ENCODE measurements around the gene CGB5.
"Not testable (repeated sequence)": the region's sequence is repeated elsewhere in the genome, so short reads cannot be mapped to it uniquely, and the experiment has no call there.

CGB5 gene

DNA sequence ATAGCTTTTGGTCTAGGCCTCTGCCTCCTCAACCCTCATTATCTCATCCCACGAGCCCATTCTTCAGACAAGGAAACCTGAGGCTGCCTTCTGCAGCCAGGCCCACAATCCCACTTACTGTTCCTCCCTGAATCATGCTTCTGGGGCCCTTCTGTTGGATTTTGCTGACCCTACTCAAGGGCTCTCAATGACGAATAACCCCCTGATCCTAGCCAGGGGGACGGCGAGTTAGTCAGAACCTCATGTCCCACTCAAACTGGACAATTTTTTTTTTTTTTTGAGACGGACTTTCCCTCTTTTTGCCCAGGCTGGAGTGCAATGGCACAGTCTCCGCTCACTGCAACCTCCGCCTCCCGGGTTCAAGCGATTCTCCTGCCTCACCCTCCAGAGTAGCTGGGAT lies 21.5 kb upstream of the CGB5 start:
- DNase-seq, result no peak

GRCh38 chr19:49024233-49024632 lies 19.4 kb upstream of the CGB5 start, which contains the start of gene CGB3:
CGB3 (minus strand) TSS chr19:49024333; CDS start chr19:49023971, 362 bp downstream.
- not testable (repeated sequence) for DNase-seq

DNA sequence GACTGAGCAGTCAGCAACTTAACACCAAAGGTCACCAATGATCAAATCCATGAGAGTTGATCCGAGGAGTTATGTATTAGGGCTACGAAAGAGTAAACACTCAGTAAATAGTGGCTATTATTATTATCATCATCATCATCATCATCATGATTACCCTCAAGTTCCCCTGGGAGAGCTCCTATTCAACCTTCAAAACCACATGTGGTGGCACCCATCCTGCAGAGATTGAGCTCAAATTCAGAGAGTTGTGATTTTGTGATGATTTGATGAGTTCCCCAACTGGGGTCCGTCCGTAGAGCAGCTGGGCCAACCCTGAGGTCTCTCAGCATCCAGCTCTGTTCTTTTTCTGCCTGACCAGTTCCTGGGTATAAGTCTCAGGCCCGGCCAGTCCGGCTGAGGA lies 18.6 kb upstream of the CGB5 start:
- DNase-seq, result not testable (repeated sequence)

DNA sequence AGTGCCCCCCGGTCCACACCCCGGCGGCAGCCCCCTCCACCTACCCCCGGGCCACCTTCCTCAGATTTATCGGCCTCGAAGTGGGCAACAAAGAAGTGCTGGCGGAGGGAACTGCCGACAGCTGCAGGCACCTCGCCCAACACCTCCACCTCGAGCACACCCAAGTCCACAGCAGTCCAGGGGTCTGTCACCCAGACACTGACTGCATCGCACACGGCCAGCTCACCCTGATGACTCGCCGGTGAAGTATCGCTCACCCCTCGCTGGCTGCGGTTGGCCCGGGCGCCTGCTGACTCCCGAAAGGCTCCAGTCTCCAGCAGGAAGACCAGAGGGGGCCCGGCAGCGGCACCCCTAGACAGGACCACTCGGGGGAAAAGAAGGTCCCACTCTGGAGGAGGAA lies 18.0 kb upstream of the CGB5 start:
- not testable (repeated sequence) for DNase-seq

DNA sequence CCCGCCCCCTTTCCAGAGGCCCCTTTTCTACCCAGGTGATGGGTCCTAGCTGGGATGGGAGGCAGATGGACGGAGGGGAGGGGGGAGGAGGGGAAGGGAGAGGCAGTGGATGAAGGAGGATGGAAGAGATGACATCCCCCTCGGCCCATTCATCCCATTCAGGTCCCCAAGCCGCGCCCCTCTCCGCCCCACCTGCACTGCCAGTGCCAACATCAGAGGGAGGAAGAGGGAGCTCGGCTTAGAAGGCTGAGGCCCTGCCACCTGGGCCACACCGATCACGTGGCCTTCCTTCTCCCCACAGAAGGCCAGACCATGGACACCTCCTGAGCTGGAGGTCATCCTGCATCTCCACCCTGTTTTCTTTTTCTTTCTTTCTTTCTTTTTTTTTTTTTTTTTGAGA lies 15.0 kb upstream of the CGB5 start:
- DNase-seq, result not testable (repeated sequence)

GRCh38 chr19:49029749-49030148 lies 13.9 kb upstream of the CGB5 start:
- DNase-seq, result not testable (repeated sequence)

DNA sequence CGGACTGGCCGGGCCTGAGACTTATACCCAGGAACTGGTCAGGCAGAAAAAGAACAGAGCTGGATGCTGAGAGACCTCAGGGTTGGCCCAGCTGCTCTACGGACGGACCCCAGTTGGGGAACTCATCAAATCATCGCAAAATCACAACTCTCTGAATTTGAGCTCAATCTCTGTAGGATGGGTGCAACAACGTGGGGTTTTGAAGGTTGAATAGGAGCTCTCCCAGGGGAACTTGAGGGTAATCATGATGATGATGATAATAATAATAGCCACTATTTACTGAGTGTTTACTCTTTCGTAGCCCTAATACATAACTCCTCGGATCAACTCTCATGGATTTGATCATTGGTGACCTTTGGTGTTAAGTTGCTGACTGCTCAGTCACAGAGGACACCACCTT lies 13.3 kb upstream of the CGB5 start:
- DNase-seq, result not testable (repeated sequence)

- not testable (repeated sequence) for DNase-seq
Measured at GRCh38 chr19:49031642-49032301, 11.9 kb upstream of the CGB5 start, which contains the start of gene CGB2. CGB2 (plus strand) TSS chr19:49031890; CDS start chr19:49032096, 206 bp downstream.

GRCh38 chr19:49036815-49037214 lies 6.8 kb upstream of the CGB5 start, which contains the start of gene CGB1:
CGB1 (minus strand) TSS chr19:49036895; CDS start chr19:49036711, 184 bp downstream.
- DNase-seq, result not testable (repeated sequence)

GRCh38 chr19:49038111-49038510 lies 5.5 kb upstream of the CGB5 start:
- DNase-seq, result not testable (repeated sequence)

DNA sequence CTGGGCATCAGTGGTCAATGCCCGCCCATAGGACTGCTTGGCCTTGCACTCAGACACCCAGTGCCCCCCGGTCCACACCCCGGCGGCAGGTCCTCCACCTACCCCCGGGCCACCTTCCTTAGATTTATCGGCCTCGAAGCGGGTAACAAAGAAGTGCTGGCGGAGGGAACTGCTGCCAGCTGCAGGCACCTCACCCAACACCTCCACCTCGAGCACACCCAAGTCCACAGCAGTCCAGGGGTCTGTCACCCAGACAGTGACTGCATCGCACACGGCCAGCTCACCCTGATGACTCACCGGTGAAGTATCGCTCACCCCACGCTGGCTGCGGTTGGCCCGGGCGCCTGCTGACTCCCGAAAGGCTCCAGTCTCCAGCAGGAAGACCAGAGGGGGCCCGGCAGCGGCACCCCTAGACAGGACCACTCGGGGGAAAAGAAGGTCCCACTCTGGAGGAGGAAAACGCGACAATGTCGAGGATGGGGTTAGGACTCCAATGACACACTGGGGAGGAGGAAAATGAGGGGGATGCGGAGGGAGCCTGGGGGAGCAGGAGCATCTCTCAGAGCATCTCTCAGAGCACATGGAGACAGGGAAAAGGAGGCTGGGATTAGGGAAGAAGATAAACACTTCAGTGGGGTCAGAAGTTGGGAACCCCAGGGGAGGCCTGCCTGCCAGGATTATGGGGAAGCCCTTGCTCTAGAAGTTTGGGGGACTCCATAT lies 4.9 kb upstream of the CGB5 start:
- not testable (repeated sequence) for DNase-seq

- not testable (repeated sequence) for DNase-seq
Measured at GRCh38 chr19:49039736-49040135, 3.9 kb upstream of the CGB5 start.

DNA sequence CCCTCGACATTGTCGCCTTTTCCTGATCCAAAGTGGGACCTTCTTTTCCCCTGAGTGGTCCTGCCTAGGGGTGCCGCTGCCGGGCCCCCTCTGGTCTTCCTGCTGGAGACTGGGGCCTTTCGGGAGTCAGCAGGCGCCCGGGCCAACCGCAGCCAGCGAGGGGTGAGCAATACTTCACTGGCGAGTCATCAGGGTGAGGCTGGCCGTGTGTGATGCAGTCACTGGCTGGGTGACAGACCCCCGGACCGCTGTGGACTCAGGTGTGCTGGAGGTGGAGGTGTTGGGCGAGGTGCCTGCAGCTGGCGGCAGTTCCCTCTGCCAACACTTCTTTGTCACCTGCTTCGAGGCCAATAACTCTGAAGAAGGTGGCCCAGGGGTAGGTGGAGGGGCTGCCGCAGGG lies 1.5 kb upstream of the CGB5 start:
- DNase-seq, result no peak

- DNase-seq, result not testable (repeated sequence)
Measured at GRCh38 chr19:49042666-49043065, 982 bp upstream of the CGB5 start.

GRCh38 chr19:49049011-49049410 lies 5.4 kb downstream of the CGB5 start, which contains the start of gene CGB8:
CGB8 (minus strand) TSS chr19:49049111; CDS start chr19:49048739, 372 bp downstream.
- DNase-seq, result not testable (repeated sequence)

DNA sequence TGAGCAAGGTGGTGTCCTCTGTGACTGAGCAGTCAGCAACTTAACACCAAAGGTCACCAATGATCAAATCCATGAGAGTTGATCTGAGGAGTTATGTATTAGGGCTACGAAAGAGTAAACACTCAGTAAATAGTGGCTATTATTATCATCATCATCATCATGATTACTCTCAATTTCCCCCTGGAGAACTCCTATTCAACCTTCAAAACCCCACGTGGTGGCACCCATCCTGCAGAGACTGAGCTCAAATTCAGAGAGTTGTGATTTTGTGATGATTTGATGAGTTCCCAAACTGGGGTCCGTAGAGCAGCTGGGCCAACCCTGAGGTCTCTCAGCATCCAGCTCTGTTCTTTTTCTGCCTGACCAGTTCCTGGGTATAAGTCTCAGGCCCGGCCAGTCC lies 6.2 kb downstream of the CGB5 start:
- DNase-seq, result not testable (repeated sequence)

DNA sequence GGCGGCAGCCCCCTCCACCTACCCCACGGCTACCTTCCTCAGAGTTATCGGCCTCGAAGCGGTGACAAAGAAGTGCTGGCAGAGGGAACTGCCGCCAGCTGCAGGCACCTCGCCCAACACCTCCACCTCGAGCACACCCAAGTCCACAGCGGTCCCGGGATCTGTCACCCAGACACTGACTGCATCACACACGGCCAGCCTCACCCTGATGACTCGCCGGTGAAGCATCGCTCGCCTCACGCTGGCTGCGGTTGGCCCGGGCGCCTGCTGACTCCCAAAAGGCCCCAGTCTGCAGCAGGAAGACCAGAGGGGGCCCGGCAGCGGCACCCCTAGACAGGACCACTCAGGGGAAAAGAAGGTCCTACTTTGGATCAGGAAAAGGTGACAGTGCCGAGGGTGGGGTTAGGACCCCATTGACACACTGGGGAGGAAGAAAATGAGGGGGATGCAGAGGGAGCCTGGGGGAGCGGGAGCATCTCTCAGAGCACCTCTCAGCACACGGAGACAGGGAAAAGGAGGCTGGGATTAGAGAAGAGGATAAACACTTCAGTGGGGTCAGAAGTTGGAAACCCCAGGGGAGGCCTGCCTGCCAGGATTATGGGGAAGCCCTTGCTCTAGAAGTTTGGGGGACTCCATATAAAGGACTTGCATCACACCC lies 6.9 kb downstream of the CGB5 start:
- not testable (repeated sequence) for DNase-seq

DNA sequence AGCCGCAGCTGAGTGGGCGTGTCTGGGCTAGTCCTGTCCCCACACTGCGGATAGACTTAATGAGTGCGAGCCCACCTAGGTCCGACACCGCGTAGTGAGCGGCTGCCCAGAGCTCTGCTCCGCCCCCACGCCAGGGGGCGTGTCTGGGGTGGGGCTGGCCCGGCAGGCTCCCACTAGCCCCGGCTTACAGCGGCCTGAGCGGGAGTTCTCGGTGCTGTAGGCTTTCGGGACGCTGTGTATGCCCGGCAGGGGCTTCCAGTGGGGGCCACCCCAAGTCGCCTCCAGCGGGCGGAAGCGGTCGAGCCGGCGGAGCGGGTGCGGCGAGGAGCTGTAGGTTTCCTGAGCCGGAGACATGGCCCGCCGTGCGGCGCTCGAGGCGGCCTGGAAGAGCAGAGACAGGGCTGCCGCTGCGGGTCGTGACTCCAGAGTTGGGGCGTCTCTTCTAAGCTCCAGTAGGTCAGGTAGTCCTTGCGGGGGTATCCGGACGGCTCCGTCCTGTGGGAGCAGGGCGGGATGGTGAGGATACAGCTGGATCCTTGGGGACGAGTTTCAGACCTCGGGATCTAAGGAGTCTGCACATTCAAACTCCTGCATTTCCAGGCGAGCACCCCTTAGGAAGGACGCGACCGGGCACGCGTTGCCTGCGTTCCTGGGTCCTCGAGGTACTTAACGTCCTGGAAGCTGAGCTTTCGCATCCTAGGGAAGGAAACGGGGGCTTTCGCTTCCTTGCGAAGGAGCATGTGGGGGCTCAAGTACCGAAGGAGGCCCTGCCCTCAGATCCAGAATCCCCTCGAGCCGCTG lies 12.7 kb downstream of the CGB5 start:
- DNase-seq, result peak in 2 of 3 experiments; percentile 49 to 64

DNA sequence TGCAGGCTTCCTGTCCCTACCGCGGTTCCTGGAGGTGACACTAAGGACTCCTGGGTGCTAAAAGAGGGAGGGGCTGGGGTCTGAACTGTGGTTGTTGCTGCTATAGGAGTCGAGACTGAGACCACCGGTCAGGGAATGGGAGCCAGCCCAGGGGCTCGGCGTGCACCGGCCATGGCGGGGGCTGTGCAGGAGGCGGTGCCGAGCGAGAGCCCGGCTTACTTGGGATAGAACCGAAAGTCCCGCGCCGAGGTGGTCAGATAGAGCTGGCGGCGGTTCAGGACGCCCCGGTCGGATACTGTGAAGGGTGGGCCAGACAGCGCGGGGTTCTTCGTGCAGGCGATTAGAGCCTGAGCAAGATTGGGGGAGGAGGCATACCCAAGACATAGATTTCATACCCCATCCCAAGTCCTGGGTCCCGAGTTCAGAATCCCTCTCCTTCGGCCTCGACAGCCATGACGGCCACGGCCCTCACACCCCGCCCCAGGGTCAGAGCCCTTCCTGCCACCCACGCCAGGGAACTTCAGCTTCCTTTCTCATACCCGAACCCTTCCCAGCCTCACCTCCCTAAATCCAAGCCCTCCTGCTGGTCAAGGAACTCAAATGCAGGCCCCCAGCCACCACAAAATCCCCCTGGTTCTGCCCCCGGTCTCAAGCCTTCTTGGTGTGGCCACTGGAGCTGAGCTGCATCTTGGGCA lies 13.4 kb downstream of the CGB5 start:
- not testable (repeated sequence) for DNase-seq

DNA sequence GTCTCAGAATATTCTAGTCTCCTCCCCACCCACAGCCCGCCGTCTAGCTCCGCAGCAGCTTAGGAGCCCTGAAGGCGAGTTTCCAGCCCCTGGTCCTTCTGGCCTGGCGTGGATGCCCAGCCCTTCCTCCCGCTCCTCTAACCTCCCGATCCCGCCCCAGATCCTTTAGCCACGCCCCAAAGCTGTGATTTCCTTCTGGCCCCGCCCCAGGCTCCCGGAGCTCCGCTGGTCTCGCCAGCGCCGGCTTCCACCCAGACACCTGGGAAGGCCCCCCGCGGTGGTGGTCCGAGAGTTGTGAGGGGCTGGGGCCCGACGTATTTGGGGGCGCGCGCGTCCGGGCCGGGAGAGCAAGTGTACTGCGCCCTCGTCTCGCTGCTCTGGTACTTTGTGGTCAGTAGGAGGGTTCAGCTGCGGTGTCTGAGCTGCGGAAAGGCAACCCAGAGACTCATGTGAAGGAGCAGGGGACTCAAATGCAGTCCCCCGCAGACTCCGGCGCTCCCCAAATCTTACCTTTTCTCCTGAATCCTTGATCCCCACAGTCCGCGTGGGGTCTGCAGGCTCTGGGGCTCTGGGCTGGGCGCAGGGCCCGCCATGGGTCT lies 14.1 kb downstream of the CGB5 start, which contains the start of gene CGB7:
Gene CGB7 (minus strand): TSS at position 114 of the 599 bp plus-strand sequence. CDS start 2,374 bp downstream, outside the sequence.
- DNase-seq, result peak in 2 of 3 experiments; percentile 28 to 61

GRCh38 chr19:49058562-49058961 lies 14.9 kb downstream of the CGB5 start:
- DNase-seq, result no peak

Data from NCI-H1417 (cell line).